HG02885 (cell line): ENCODE measurements around the gene KLHL29.

Experiments used
- ATAC-seq: cut with Tn5 transposase; IDR thresholded peaks from one replicate; pipeline ENCODE4 v1.9.1; 2021; ENCODE audit warnings: mild to moderate bottlenecking; ENCODE audit not compliant: unreplicated experiment, poor library complexity

The KLHL29 gene

DNA sequence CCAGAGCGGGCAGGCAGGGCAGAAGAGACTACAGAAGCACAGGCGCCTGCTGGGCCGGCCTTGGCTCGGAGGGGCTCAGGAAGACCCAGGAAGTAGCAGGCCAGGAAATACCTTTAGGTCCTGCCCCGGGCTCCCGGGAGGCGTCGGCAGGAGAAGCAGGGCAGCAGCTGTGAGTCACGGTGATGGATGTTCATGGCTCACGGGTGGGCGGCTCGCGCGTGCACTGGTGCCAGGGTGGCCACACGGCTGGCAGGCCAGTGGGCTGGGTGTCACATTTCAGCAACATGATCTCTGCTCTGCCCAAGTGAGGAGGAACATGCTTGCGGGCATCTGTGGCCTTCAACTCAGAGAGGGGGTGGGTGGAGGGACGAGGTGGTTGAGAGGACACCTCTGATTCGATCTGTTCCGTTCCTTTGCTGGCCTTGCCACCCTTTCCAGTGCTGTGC lies 139.3 kb downstream of the KLHL29 start:
- no peak for ATAC-seq

GRCh38 chr2:23525137-23525765 lies 140.3 kb downstream of the KLHL29 start:
- no peak for ATAC-seq

- no peak for ATAC-seq
These were observed 141.1 kb downstream of the KLHL29 start for GRCh38 chr2:23526114-23526513.

DNA sequence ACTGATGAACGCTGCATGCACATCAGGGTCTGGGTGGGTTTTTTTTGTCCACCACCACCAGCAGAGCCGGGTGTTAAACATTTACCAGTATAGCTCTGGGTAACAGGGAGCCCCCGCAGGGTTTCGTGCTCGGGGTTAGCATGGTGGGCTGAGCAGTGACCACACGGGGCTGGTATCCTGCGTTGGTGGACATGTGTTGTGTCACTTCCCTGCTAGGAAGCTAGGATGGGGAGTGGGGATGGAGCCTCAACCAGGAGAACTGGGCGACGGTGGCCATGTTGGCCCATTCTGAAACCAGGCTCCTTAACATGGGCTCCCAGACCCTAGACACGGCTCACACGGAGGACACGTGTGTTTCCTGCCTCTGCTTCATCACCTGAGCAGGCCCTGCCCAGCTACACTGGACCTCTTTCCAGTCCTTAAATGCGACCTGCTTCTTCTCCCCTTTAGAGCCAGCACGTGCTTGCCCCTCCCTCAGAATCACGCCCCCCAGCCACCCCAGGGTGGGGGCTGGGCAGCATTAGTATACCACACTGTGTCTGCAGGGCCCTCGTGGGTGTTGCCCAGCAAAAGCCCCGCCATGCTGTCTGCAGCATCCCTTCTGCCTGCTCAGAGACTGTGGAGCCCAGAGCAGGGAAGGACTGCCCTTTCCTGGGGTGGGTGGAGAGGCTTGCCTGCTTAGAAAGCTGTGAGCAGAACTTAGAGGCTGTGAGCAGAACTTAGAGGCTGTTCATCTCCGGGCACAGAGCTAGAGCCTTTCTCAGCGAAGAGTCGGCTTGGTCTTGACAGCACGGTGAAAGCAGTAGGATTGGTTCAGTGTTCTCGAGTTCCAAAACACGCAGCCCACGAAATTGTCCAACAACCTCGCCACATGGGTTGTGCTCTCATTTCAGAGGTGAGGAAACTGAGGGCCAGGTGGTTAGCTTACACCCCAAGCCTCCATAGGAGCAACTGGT lies 142.1 kb downstream of the KLHL29 start:
- no peak for ATAC-seq

- no peak for ATAC-seq
These were observed 143.2 kb downstream of the KLHL29 start for GRCh38 chr2:23528171-23528570.

- ATAC-seq: no peak
These were observed 143.7 kb downstream of the KLHL29 start for GRCh38 chr2:23528690-23529089.

GRCh38 chr2:23529659-23530058 lies 144.7 kb downstream of the KLHL29 start:
- ATAC-seq: no peak

GRCh38 chr2:23530206-23530908 lies 145.4 kb downstream of the KLHL29 start:
- no peak for ATAC-seq

GRCh38 chr2:23530909-23531276 lies 145.9 kb downstream of the KLHL29 start:
- no peak for ATAC-seq

- ATAC-seq: no peak
These were observed 146.3 kb downstream of the KLHL29 start for GRCh38 chr2:23531280-23531679.

- no peak for ATAC-seq
These were observed 146.9 kb downstream of the KLHL29 start for GRCh38 chr2:23531881-23532280.

DNA sequence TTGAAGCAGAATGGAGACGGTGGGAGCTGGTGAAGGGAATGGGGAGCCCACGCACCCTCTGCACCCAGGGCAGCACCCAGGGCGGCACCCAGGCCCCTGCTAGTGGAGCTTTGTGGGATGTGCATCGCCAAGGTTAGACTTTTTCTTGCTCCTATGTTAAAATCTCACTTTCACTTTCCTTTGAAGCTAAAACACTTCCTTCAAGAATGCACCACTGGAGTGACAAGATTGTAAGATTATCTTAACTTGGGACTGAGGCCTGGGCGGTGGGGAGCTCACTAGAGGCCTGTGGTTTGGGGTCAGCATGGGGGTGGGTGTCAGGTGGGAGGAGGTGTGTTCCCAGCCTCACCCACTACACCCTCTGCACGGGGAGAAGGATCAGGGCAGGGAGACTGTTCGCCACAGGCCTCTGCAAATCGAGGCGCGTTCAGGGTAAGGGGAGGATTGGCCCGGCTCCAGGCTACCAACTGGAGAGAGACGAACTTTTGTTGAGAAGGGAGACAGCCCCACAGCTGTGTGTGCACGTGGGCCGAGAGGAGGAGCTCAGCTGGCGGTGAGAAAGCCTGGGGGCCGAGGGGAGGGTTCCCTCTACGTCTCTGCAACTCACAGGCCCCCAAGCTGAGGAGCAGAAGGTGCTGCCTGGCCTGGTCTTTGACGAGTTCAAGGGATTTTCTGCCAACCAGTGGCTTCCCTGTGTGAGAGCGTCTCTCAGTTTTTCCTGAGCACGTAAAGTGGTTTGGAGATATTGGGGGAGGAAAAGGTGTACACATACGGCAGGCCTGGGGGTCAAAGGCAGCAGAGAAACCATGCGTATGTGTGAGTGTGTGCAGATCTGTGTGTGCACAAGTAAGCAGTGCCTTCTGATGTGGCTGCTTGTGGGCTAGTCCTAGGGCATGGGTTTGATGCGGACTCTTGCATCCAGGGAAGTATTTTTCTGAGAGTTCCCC lies 147.7 kb downstream of the KLHL29 start:
- ATAC-seq: peak; percentile 68

GRCh38 chr2:23533338-23533695 lies 148.3 kb downstream of the KLHL29 start:
- no peak for ATAC-seq

- no peak for ATAC-seq
These were observed 149.8 kb downstream of the KLHL29 start for GRCh38 chr2:23534771-23535170.

DNA sequence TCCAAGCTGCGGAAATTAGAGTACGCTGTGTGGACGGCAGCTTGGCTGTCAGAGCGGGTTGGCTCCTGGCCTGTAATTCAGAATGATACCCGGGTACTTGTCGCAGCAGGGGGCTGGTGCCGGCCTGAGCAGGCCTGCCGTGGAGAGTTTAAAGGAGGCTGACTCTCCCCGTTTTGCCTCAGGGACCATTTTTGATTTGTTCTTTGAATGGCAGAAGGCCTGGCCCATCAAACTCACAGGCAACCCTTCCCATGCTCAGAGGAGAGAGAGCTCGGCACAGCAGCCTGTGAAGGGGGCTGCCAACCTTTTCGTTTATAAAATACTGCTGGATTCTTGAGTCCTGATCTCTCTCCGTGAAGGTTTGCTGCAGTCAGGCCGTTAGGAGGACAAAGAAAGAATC lies 151.3 kb downstream of the KLHL29 start:
- no peak for ATAC-seq

GRCh38 chr2:23537991-23538390 lies 153.0 kb downstream of the KLHL29 start:
- ATAC-seq: no peak

DNA sequence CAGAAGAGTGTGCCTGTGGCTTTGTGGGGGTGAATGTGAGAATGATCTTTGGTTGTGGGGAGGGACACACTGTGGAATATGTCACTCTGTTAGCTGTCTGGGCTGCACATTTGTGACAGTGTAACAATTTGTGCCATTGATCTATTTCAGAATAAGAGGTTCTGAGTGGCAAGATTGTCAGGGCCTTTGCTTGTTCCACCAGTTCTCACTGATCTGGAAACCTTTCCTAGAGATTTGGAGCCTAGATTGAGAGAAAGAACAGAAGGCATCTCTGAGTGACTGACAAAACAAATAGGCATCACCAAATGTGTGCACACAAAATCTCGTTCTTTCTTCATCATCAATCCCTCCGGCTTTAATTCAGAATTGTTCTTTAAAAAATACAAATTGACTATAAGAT lies 153.6 kb downstream of the KLHL29 start:
- no peak for ATAC-seq

- ATAC-seq: no peak
These were observed 155.9 kb downstream of the KLHL29 start for GRCh38 chr2:23540804-23541360.

DNA sequence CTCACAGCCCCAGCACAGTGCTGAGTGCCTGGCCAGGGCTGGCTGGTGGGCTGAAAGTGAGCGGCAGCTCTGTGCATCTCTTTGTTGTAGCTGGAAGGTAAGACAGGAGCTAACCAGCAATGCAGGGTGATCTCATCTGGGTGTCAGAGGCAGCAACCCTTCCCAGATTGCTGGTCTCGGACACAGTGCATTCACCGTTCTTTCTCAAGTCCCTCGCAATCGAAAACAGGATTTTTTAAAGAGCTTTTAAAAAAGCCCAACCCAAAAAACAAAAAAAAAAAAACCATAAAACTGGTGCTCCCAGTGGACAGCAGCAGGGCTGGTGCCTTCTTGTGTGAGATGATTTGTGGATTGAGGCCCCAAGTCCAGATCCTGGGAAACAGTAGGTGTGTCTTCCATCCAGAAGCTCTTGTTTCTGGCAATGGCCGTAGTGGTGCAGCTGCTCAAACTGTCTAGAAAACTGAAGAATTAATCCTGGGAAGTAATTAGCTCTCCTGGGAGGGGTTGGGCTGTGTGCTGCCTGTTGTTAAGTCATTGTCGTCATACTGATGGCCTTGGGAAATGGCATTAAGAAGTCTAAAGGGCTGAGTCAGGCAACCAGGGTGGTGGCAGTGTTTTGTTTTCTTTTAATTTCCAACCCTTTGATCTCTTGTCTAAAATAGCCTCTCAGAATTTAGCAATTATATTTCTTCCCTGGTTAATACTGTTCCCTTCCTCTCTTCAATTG lies 156.7 kb downstream of the KLHL29 start:
- no peak for ATAC-seq
